GM18861 (cell line): ENCODE data around the gene XRN2.
"Not testable (repeated sequence)": the region's sequence is repeated elsewhere in the genome, so short reads cannot be mapped to it uniquely, and the experiment has no call there.

Source experiments
- ATAC-seq: cut with Tn5 transposase; IDR thresholded peaks from one replicate; pipeline ENCODE4 v1.9.1; 2021; ENCODE audit not compliant: unreplicated experiment

The XRN2 gene

DNA sequence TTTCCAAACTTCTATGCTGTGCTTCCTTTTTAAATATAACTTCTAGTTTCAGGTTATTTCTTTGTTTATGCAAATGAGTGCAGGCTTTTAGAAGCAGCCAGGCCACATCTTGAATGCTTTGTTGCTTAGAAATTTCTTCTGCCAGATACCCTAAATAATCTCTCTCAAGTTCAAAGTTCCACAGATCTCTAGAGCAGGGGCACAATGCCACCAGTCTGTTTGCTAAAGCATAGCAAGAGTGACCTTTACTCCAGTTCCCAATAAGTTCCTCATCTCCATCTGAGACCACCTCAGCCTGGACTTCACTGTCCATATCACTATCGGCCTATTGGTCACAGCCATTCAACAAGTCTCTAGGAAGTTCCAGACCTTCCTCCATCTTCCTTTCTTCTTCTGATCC lies 120.6 kb downstream of the XRN2 start:
- not testable (repeated sequence) for ATAC-seq

DNA sequence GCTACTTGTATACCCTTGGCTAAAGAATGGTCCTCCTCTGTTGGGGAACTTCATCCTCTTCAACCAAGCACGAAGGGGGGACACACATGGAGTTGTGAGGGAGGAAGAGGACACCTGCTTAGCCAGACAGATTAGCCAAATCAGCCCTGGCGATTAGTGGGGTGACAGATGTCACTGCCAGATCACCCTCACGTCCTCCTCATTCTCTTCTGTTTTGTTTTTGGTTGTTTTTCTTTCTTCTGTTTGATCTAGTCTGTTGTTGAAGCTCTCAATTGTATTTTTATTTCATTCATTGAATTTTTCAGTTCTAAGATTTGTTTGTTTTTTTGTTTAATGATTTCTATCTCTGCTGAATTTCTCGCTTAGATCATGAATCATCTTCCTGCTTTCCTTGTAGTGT lies 121.7 kb downstream of the XRN2 start:
- no peak for ATAC-seq

DNA sequence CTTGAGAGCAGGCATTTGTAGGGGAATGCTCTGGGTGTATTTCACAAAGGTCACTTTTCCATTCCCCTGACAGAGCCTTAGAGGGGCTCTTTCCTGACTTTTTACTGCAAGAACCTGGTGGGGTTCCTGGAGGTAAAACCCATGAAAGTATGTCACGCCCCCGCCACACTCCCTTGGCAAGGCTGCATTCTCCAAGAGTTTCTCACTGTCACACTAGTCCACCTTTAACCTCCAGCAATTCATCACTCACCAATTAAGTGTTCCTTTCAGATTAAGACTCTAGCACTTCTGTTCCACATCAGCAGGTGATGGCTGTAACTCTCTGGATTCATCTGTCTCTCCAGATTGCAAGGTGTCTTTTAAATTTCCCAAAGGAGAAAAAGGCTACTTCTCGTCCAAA lies 126.9 kb downstream of the XRN2 start:
- ATAC-seq = no peak

DNA sequence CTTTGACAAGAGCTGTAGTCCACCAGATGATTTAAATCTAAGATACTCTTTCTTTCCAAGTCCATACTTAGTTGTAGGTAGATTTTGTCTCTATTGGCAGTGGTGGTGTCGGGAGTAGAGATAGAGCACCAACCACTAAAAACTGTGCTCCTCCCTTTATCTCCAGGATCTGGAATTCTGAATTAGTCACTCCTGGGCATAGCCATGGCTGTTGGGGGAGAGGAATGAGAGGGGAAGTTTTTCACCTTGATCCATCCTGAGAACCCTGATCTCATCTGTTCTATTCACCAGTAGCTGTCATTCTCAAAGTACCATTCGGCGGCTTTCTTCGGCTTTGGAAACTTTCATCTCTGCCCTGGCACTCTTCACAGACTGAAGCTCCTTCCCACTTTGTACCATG lies 129.8 kb downstream of the XRN2 start:
- no peak for ATAC-seq

DNA sequence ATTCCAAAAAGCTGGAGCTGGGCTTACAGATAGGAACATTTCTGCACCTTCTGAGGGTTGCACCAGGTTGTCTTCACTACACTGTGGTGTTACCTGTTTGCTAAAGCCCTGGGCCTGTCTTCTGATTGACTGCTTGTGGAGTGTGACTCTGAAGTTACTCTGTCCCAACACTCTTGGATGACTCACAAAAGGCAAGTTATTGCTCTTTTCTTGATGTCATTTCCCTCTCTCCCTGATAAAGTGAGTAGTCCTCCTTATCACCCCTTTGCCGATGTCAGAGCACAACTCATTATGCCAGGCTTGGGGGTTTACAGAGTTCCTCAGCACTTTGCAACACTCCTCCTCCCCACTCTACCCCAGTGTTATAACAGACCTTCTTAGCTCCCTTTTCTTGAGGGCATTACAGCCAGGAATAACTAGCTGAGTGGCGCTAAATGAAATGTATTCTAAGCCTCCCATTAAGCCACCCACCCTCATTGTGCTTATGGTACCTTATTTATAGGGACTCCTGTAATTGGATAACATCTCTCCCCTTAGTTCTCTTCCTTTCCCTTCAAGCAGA lies 130.3 kb downstream of the XRN2 start:
- no peak for ATAC-seq

DNA sequence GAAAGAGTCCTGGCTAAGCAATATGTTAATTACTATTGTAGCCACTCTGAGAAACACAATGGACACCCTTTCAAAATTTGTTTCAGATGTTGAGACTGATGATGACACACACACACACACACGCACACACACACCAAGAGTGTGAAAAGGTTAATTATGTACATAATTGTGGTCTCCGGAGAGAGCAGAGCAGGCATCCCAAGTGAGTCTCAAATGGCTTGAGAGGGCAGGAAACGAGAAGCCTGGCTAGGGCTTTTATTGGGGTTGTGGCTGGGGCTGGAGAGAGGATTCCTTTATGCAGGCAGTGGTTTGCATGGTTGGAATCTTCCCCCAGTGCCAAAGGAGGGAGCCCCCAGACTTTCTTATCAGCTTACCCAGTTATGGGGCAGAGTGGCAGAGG lies 132.4 kb downstream of the XRN2 start:
- no peak for ATAC-seq

DNA sequence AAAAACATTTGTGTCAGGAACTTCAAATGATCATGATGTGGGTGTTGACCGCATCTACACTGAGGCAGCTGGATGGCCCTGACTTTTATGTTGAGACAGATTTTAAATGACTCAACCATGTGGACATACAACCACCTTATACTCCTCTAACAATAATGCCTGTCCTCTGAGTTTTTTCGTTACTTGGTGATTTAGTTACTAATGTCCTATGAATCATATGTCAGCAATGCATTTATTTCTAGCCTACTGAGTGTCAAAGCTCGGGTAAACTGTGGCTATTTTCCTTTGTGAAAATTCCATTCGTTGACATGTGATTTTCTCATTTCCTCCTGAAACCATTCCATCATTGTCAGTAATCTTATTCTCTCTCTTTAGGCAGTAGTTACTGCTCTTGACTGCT lies 133.1 kb downstream of the XRN2 start:
- no peak for ATAC-seq

DNA sequence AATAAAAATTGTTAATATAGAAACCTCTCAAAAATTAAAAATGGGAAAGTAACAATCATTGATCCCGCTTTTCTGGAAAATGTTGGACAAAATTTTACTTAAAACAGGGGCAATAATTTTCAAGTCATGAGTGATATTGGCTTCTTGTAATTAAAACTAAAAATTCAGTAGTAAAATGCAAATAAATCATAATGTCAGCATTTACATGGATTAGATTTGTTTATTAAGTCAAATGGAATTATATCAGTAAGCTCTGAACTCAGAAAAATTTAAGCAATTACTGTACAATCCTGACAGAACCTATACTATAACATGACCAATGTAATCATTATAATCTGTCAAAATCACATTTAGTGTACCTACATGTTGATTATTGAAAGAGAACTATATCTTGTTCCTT lies 134.1 kb downstream of the XRN2 start:
- no peak for ATAC-seq

DNA sequence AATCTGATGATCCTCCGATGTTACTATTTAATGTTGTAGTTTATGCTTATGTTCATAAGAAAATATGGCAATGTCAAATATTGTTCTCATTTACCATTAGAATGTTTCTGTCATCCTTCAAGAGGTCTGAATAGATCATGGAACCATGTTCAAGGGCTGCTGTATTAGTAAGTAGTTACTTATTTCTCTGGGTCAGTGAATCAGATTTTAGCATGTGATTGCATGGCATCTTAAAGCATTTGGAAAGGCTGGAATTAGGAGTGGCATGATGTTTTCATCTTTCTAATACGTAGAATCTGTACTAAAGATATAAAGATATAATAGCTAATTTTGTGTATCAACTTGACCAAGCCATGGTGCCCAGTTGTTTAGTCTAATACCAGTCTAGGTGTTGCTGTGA lies 134.7 kb downstream of the XRN2 start:
- no peak for ATAC-seq
